Amniotic epithelial cell (primary cell): ENCODE data around the gene SIRT6.
"Not testable (repeated sequence)": the region's sequence is repeated elsewhere in the genome, so short reads cannot be mapped to it uniquely, and the experiment has no call there.

ENCODE experiments used
- DNase-seq: peaks from one replicate; pipeline ENCODE4 v3.0.0-alpha.2; 2010; ENCODE audit warnings: low read depth

SIRT6 gene

GRCh38 chr19:4130744-4131438, 51.5 kb downstream of the SIRT6 start:
- peak; percentile 31 for DNase-seq

- not testable (repeated sequence) for DNase-seq
These were observed 53.3 kb downstream of the SIRT6 start for GRCh38 chr19:4129050-4129449.

- DNase-seq, result not testable (repeated sequence)
These were observed 55.0 kb downstream of the SIRT6 start for GRCh38 chr19:4127322-4127721.

- DNase-seq, result no peak
These were observed 57.7 kb downstream of the SIRT6 start for GRCh38 chr19:4124638-4125037.
